H1 (cell line): Measurements from ENCODE around the gene DMBX1.

Experiments
- BRCA1 ChIP-seq: IDR thresholded peaks from 2 replicates; pipeline ENCODE4 v1.6.1; 2012; ENCODE audit warnings: low read depth, low read length, improper control_type of control experiment
- CREB1 ChIP-seq: IDR thresholded peaks from 2 replicates; pipeline ENCODE4 v1.6.1; 2012; ENCODE audit warnings: inconsistent platforms
- RFX5 ChIP-seq: IDR thresholded peaks from 2 replicates; pipeline ENCODE4 v1.6.1; 2011; ENCODE audit warnings: low read depth, low read length, improper control_type of control experiment, borderline replicate concordance
- SP1 ChIP-seq: IDR thresholded peaks from 2 replicates; pipeline ENCODE4 v1.6.1; 2011; ENCODE audit warnings: low read depth, low read length
- TEAD4 ChIP-seq: IDR thresholded peaks from 2 replicates; pipeline ENCODE4 v1.6.1; 2012; ENCODE audit warnings: low read depth, low read length, inconsistent platforms, mixed read lengths
- ZNF274 ChIP-seq: IDR thresholded peaks from 2 replicates; pipeline ENCODE4 v1.7.0; 2012; ENCODE audit warnings: low read length, borderline replicate concordance; ENCODE audit errors: extremely low read depth
- TF ChIP-seq, protein P1 (sequence below), 3 experiments: IDR thresholded peaks; 1 replicate in 2 of 3; 2 replicates in 1 of 3; pipeline versions ENCODE4 v1.5.1 to v1.6.1; 2011; ENCODE audit warnings: low read length in 3 of 3, mild to moderate bottlenecking in 3 of 3, inconsistent platforms in 2 of 3, low read depth in 1 of 3, moderate library complexity in 1 of 3; ENCODE audit not compliant: insufficient read depth in 1 of 3; ENCODE audit errors: control extremely low read depth in 1 of 3
- TF ChIP-seq, protein P2 (sequence below): IDR thresholded peaks from 2 replicates; pipeline ENCODE4 v1.6.1; 2012; ENCODE audit warnings: inconsistent platforms

DNA sequence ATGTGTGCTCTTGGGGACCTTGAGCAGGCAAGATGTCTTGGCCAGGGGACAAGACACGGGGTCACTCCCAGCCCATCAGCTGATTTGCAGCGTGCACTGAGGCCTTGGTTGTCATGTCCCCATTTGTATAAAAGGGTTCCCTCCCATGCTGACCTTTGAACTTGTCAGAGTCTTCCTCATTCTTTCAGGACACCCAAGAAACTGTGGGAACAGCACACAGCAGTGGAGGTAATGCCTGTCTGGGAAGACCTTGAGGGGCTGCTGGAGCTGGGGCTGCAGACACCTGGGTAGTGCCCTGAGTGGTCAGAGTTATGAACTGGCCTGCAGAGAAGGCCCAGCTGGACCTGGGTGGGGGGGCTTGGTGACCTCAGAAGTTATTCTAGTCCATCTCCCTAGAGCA lies 49.2 kb upstream of the DMBX1 start:
- TF ChIP-seq, protein P1, sequence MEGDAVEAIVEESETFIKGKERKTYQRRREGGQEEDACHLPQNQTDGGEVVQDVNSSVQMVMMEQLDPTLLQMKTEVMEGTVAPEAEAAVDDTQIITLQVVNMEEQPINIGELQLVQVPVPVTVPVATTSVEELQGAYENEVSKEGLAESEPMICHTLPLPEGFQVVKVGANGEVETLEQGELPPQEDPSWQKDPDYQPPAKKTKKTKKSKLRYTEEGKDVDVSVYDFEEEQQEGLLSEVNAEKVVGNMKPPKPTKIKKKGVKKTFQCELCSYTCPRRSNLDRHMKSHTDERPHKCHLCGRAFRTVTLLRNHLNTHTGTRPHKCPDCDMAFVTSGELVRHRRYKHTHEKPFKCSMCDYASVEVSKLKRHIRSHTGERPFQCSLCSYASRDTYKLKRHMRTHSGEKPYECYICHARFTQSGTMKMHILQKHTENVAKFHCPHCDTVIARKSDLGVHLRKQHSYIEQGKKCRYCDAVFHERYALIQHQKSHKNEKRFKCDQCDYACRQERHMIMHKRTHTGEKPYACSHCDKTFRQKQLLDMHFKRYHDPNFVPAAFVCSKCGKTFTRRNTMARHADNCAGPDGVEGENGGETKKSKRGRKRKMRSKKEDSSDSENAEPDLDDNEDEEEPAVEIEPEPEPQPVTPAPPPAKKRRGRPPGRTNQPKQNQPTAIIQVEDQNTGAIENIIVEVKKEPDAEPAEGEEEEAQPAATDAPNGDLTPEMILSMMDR (IDR thresholded peaks at IDR 0.05; ENCODE audit: control extremely low read depth in 1 of 3, insufficient read depth in 1 of 3, low read depth in 1 of 3, low read length in 3 of 3): no peak
- TF ChIP-seq ZNF274 (no peak), TEAD4 (no peak), RFX5 (no peak), BRCA1 (no peak), SP1 (no peak), CREB1 (no peak)
- TF ChIP-seq, protein P2, sequence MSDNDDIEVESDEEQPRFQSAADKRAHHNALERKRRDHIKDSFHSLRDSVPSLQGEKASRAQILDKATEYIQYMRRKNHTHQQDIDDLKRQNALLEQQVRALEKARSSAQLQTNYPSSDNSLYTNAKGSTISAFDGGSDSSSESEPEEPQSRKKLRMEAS: no peak
